K562 (cell line): Measurements from ENCODE around the gene NOS2. TPM values are rescaled to one million over a fixed set of nuclear protein-coding genes. Genes with fewer than 3 reads are reported as not detected.

Experiments used
- ATAC-seq: fragments of 200-7000 bp; cut with Tn5 transposase; 3 replicates; pipeline ENCODE4 v1.9.1; 2020; ENCODE audit warnings: moderate library complexity
- BruUV-seq: library from RNA; stranded (reverse); fragments of 400-500 nt; replicated peaks from 2 replicates; lab custom pipeline; 2021; lab: Mats Ljungman, UMichigan
- CTCF ChIA-PET: fragments of 300-600 bp; formaldehyde crosslinking; extraction: SDS; loops from one replicate; lab custom pipeline; 2021; ENCODE audit warnings: low intra/inter-chr PET ratio; lab: Yijun Ruan, JAX
- POLR2A ChIA-PET: fragments of 300-600, 350-650 bp; sonication (Branson Sonifier 250); formaldehyde crosslinking; extraction: SDS; loops from one replicate; lab custom pipeline; 2021; ENCODE audit warnings: antibody characterized with exemption, inconsistent platforms; lab: Yijun Ruan, JAX
- DNase-seq, 4 experiments: peaks; one replicate each; pipeline versions ENCODE4 v3.0.0 to v3.0.0-alpha.2; 2011 to 2018; ENCODE audit warnings: low spot score in 3 of 4, mixed read lengths in 3 of 4; ENCODE audit errors: extremely low read depth in 1 of 4
- FAIRE-seq: peaks from 2 replicates; lab custom pipeline; 2011; peaks lifted over from hg19 to GRCh38; lab: Jason Lieb, UNC
- H2AFZ ChIP-seq: 2 replicates; pipeline ENCODE4 v1.6.0; 2011; ENCODE audit warnings: low read depth, low read length, control low read depth, inconsistent platforms
- H3K27ac ChIP-seq: fragments of 200-600 bp; 3 replicates; pipeline ENCODE4 v1.8.0; 2011; ENCODE audit warnings: low read depth, mild to moderate bottlenecking, control low read depth, inconsistent platforms, low read length, moderate library complexity, mixed read lengths; ENCODE audit errors: extremely low read depth
- H3K27me3 ChIP-seq, 2 experiments: fragments of 300-600 bp in 1 of 2; 2 replicates in 1 of 2; 3 replicates in 1 of 2; pipeline versions ENCODE4 v1.6.0 to v1.8.0; 2011; ENCODE audit warnings: inconsistent platforms in 2 of 2, low read length in 2 of 2, mild to moderate bottlenecking in 1 of 2, mixed read lengths in 1 of 2, moderate library complexity in 1 of 2; ENCODE audit not compliant: control insufficient read depth in 2 of 2, insufficient read depth in 2 of 2
- H3K36me3 ChIP-seq: fragments of 300-600 bp; 3 replicates; pipeline ENCODE4 v1.8.0; 2011; ENCODE audit warnings: mild to moderate bottlenecking, low read length, inconsistent platforms; ENCODE audit not compliant: control insufficient read depth, insufficient read depth
- H3K4me1 ChIP-seq, 2 experiments: fragments of 200-600 bp in 1 of 2; replicated peaks in 1 of 2; 2 replicates in 1 of 2; 3 replicates in 1 of 2; pipeline versions ENCODE4 v1.5.1 to v1.8.0; 2011; ENCODE audit warnings: inconsistent platforms in 2 of 2, low read length in 2 of 2, mild to moderate bottlenecking in 1 of 2, mixed read lengths in 1 of 2, moderate library complexity in 1 of 2; ENCODE audit not compliant: control insufficient read depth in 2 of 2, insufficient read depth in 2 of 2
- H3K4me2 ChIP-seq: 2 replicates; pipeline ENCODE4 v1.6.1; 2011; ENCODE audit warnings: low read length, control low read depth, inconsistent platforms, mixed read lengths; ENCODE audit not compliant: insufficient read depth
- H3K4me3 ChIP-seq: fragments of 200-600 bp; sonication (generic), shearing (Covaris generic); 2 replicates; pipeline ENCODE4 v1.5.1; 2016; ENCODE audit warnings: control low read depth, inconsistent platforms
- H3K79me2 ChIP-seq: fragments of 200-600 bp; 3 replicates; pipeline ENCODE4 v1.8.0; 2011; ENCODE audit warnings: low read length, inconsistent platforms; ENCODE audit not compliant: control insufficient read depth, insufficient read depth
- H3K9ac ChIP-seq, 2 experiments: 2 replicates each; pipeline versions ENCODE4 v1.6.0 to v1.6.1; 2011; ENCODE audit warnings: low read depth in 2 of 2, low read length in 2 of 2, control low read depth in 1 of 2, inconsistent platforms in 1 of 2, mild to moderate bottlenecking in 1 of 2, mixed read lengths in 1 of 2; ENCODE audit not compliant: insufficient read depth in 1 of 2
- H3K9me1 ChIP-seq: one replicate; pipeline ENCODE4 v1.6.0; 2011; ENCODE audit warnings: inconsistent platforms, mild to moderate bottlenecking, low read length, moderate library complexity; ENCODE audit not compliant: control insufficient read depth, insufficient read depth
- H3K9me3 ChIP-seq: replicated peaks from 2 replicates; pipeline ENCODE4 v1.5.1; 2011; ENCODE audit warnings: low read depth, low read length, inconsistent platforms; ENCODE audit not compliant: control insufficient read depth, insufficient read depth
- H4K20me1 ChIP-seq: replicated peaks from 2 replicates; pipeline ENCODE4 v1.6.1; 2011; ENCODE audit warnings: low read length, inconsistent platforms, mixed read lengths; ENCODE audit not compliant: control insufficient read depth, insufficient read depth
- ARHGAP35 ChIP-seq: fragments of 450-650 bp; IDR thresholded peaks from 2 replicates; pipeline ENCODE4 v1.6.1; 2018; ENCODE audit not compliant: partially characterized antibody
- CREB3L1 ChIP-seq: fragments of 450-650 bp; IDR thresholded peaks from 2 replicates; pipeline ENCODE4 v1.6.1; 2014; ENCODE audit warnings: low read depth, mild to moderate bottlenecking, moderate library complexity, borderline replicate concordance
- FOSL1 ChIP-seq: fragments of 200-800 bp; sonication (Bioruptor generic); conservative IDR thresholded peaks from 2 replicates; pipeline ENCODE4 v1.6.1; 2016; ENCODE audit warnings: missing genetic modification characterization, missing compliant biosample characterization
- GTF2B ChIP-seq: IDR thresholded peaks from 2 replicates; pipeline ENCODE4 v1.6.1; 2011; ENCODE audit not compliant: insufficient read length; ENCODE audit errors: extremely low read depth
- HMG20B ChIP-seq: fragments of 250-450 bp; sonication (Bioruptor Pico); IDR thresholded peaks from 2 replicates; pipeline ENCODE4 v1.5.0; 2021; ENCODE audit warnings: mild to moderate bottlenecking
- HNRNPH1 ChIP-seq: fragments of 200-400 bp; formaldehyde crosslinking; optimal IDR thresholded peaks from 2 replicates; pipeline ENCODE3; 2017; ENCODE audit warnings: low read depth, mild to moderate bottlenecking, low read length, moderate library complexity
- XRCC5 ChIP-seq: fragments of 200-400 bp; formaldehyde crosslinking; IDR thresholded peaks from 2 replicates; pipeline ENCODE4 v1.6.1; 2017; ENCODE audit warnings: low read depth, mild to moderate bottlenecking, low read length
- ZBED1 ChIP-seq: IDR thresholded peaks from 2 replicates; pipeline ENCODE4 v1.6.1; 2014
- ZBTB33 ChIP-seq: sonication (generic); formaldehyde crosslinking; IDR thresholded peaks from 2 replicates; pipeline ENCODE4 v1.8.1; 2023; ENCODE audit warnings: mild to moderate bottlenecking, missing genetic modification reagents
- ZC3H8 ChIP-seq: fragments of 450-650 bp; IDR thresholded peaks from 2 replicates; pipeline ENCODE4 v1.6.1; 2017
- ZHX1 ChIP-seq: fragments of 150-350 bp; conservative IDR thresholded peaks from 2 replicates; pipeline ENCODE4 v1.6.1; 2014; ENCODE audit warnings: low read length
- ZNF398 ChIP-seq: fragments of 250-450 bp; sonication (Bioruptor Pico); IDR thresholded peaks from 2 replicates; pipeline ENCODE4 v1.8.0; 2021; ENCODE audit warnings: moderate library complexity, mild to moderate bottlenecking, inconsistent platforms
- ZNF408 ChIP-seq: fragments of 250-450 bp; sonication (Bioruptor Pico); IDR thresholded peaks from 2 replicates; pipeline ENCODE4 v1.4.0; 2020; ENCODE audit warnings: low read depth, mild to moderate bottlenecking, moderate library complexity
- ZNF431 ChIP-seq: sonication (generic); formaldehyde crosslinking; IDR thresholded peaks from 2 replicates; pipeline ENCODE4 v1.8.0; 2022; ENCODE audit warnings: mild to moderate bottlenecking, missing genetic modification reagents
- ZNF766 ChIP-seq: fragments of 200-800 bp; sonication (Bioruptor generic); conservative IDR thresholded peaks from 2 replicates; pipeline ENCODE4 v1.6.1; 2016; ENCODE audit warnings: missing genetic modification characterization, missing compliant biosample characterization
- WGBS: fragments of 100-300 bp; shearing (Covaris generic); methylation state at CpG from one replicate; pipeline ENCODE4 v1.1.6; 2016; ENCODE audit warnings: low coverage, mixed read lengths; ENCODE audit not compliant: insufficient coverage; ENCODE audit errors: missing lambda C conversion rate; 5-methylcytosine and 5-hydroxymethylcytosine counted together
- in situ Hi-C: fragments of 300-500 bp; cut with MboI; formaldehyde crosslinking; loops from 4 replicates; pipeline ENCODE4 v1.15.0; 2018; ENCODE audit warnings: inconsistent platforms, mixed read lengths
- intact Hi-C: fragments of 100-400 bp; cut with micrococcal nuclease; formaldehyde crosslinking; loops from 2 replicates; pipeline ENCODE4 v1.14.2; 2022
- polyA plus RNA-seq, 8 experiments: library from polyadenylated mRNA; depleted of rRNA in 4 of 8; stranded (reverse) in 5 of 8; unstranded in 3 of 8; fragments of >200 nt; fragmentation: Nextera tagmentation in 2 of 8; fragmentation: Illumina TruSeq in 1 of 8; extraction: Ambion mirVana in 2 of 8; extraction: Trizol in 1 of 8; gene quantifications; 2 replicates each; pipeline versions ENCODE4 v1.2.1 to v1.2.3, GENCODE V29; 2011 to 2014; ENCODE audit warnings: inconsistent platforms in 1 of 8, missing spikeins in 1 of 8
- total RNA-seq, 7 experiments: library from RNA; depleted of rRNA in 6 of 7; stranded (reverse); fragments of >200 nt in 6 of 7; fragmentation: Illumina TruSeq in 2 of 7; extraction: Trizol in 2 of 7; gene quantifications; 2 replicates each; pipeline versions ENCODE4 v1.2.1 to v1.2.3, GENCODE V29; 2011 to 2021; ENCODE audit warnings: low replicate concordance in 1 of 7

The NOS2 gene
- total and polyA plus RNA-seq, 9 of the 15 experiments (the other 6 are each of a cell fraction or from before 2014, with no cell fraction given), result not detected

- H3K4me2 ChIP-seq, result no peak overlapping the region
- H3K9me1 ChIP-seq, result no peaks in the 10 kb centered on the region
- POLR2A ChIA-PET, result no interaction called here
- peaks cover 3 to 11% of the 10 kb centered on the region in 2 experiments; a peak in 2 of 5 replicates for H3K27me3 ChIP-seq
- ATAC-seq, result no peak
- no peaks in the 10 kb centered on the region for H3K36me3 ChIP-seq
- BruUV-seq, result no TSS peak
- no peak overlapping the region for H3K27ac ChIP-seq
- no peak overlapping the region for H3K4me3 ChIP-seq
- DNase-seq, result no peak
- in situ Hi-C loops (no loop called here), intact Hi-C loops (no loop called here)
- H3K79me2 ChIP-seq, result no peaks in the 10 kb centered on the region
- no peak overlapping the region for H3K9ac ChIP-seq
- H3K4me1 ChIP-seq, result no peaks in the 10 kb centered on the region
- peaks cover 2% of the 10 kb centered on the region; the same call in 1 of the 2 replicates for H3K9me3 ChIP-seq
- no peak for FAIRE-seq
- no peak overlapping the region for H2AFZ ChIP-seq
- CTCF ChIA-PET, result no interaction called here
- 0% methylated on average over 1 of the region's 1 CpG for WGBS
- no peaks in the 10 kb centered on the region; the same call in 1 of the 2 replicates for H4K20me1 ChIP-seq
- TF ChIP-seq ARHGAP35 (no peak), ZC3H8 (no peak), FOSL1 (tag) (peak; percentile 25; the same call in 1 of the 2 replicates), ZNF408 (no peak), ZHX1 (no peak), XRCC5 (no peak), ZBED1 (no peak), ZNF431 (no peak), HMG20B (CRISPR knock-in tag) (no peak), GTF2B (no peak), ZBTB33 (CRISPR knock-in tag) (no peak), ZNF766 (0 out of 2 replicates have a peak, but pooled peaks have one; percentile 28), HNRNPH1 (no peak), CREB3L1 (no peak), ZNF398 (no peak)
Observed at GRCh38 chr17:27817731-27818130, 17.4 kb upstream of the NOS2 start.
